Measurements from ENCODE around the gene CASP10.

Gene CASP10

GRCh38 chr2:201215963-201216362 is 33.0 kb downstream of the CASP10 start:
- no peak overlapping the region for H3K4me3 ChIP-seq (ENCODE audit: low read depth, low read length)
- TF ChIP-seq CTCF (IDR thresholded peaks at IDR 0.05; ENCODE audit: low read depth, low read length) = no peak

DNA sequence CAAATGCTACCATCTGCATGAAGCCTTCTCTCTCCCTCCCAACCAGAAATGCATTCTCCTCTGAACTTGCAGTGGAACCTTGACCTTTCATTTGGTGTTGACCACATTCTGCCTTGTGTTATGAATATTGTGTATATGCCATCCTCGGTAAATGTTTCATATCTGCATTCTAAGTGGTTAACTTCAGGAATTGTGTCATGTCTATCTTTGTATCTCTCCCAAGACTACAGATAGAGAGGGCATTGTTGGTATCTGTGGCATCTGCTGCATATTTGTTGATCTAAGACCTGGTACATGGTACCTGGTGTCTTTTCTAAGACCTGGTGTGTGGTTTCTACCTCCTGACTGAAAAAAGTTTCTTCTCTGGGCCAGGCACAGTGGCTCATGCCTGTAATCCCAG is 34.0 kb downstream of the CASP10 start:
- H3K4me3 ChIP-seq (ENCODE audit: low read depth, low read length) = no peak overlapping the region

GRCh38 chr2:201218780-201219179 is 35.8 kb downstream of the CASP10 start:
- TF ChIP-seq CTCF (IDR thresholded peaks at IDR 0.05; ENCODE audit: low read depth, low read length) = no peak
- H3K4me3 ChIP-seq (ENCODE audit: low read depth, low read length) = no peak overlapping the region

More for the DNA sequence above, 34.0 kb downstream of the CASP10 start:
- TF ChIP-seq CTCF (IDR thresholded peaks at IDR 0.05; ENCODE audit: low read depth, low read length) = no peak

DNA sequence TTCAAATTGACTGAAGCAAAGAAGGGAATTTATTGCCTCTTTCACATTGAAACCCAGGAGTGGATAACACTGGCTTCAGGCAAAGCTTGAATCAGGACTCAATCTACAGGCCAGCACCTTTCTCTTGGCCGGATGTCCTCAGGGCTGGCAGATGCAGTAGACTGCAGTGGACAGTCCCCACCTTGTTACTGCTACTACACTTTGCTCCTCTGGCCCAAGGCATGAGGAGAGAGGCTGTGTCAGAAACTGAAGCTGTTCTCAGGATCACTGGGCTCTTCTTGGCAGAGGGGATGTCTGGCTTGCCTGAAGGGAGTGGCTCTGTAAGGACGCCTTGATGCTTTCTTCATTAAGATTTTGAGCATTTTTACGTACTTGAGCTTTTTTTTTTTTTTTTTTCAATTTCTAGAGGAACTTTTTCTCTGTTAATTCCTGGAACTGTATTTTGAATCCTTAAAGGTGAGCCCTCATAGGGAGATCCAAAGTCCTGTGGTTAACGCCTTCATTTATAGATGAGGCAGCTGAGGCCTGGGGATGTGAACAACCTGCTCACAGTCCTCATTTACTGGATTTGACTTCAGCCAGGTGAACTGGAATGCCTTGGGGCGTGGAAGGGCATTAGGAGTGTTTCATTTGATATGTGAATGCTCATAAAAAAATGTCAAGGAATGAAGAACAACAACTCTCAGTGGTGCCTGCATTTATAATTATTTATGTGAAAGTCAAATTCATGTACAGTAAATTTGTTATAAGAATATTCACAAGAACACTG is 36.6 kb downstream of the CASP10 start:
- no peak overlapping the region for H3K4me3 ChIP-seq (ENCODE audit: low read depth, low read length)
- TF ChIP-seq CTCF (IDR thresholded peaks at IDR 0.05; ENCODE audit: low read depth, low read length) = no peak

DNA sequence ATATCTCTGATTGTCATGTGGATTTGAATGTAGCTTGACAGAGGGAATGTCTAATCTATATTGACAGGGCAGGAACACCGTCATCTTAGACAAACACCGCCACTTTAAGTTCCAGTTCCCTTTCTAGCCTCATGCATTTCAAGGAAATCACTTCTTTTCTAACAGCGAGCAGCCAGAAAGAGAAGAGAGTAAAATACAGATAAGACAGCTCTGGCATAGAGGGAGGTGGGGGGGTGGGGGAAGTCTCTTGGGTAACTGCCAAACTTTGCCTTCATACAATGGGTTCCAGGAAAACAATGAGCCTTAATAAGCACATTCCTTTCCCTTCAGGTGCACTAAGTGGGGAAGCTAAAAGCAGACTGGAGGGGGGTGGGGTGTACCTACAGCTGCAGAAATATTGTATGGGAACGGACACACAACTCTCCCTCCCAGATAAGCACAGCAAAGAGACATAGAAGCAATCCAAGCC is 37.2 kb downstream of the CASP10 start:
- no peak overlapping the region for H3K4me3 ChIP-seq (ENCODE audit: low read depth, low read length)
- TF ChIP-seq CTCF (IDR thresholded peaks at IDR 0.05; ENCODE audit: low read depth, low read length) = no peak

DNA sequence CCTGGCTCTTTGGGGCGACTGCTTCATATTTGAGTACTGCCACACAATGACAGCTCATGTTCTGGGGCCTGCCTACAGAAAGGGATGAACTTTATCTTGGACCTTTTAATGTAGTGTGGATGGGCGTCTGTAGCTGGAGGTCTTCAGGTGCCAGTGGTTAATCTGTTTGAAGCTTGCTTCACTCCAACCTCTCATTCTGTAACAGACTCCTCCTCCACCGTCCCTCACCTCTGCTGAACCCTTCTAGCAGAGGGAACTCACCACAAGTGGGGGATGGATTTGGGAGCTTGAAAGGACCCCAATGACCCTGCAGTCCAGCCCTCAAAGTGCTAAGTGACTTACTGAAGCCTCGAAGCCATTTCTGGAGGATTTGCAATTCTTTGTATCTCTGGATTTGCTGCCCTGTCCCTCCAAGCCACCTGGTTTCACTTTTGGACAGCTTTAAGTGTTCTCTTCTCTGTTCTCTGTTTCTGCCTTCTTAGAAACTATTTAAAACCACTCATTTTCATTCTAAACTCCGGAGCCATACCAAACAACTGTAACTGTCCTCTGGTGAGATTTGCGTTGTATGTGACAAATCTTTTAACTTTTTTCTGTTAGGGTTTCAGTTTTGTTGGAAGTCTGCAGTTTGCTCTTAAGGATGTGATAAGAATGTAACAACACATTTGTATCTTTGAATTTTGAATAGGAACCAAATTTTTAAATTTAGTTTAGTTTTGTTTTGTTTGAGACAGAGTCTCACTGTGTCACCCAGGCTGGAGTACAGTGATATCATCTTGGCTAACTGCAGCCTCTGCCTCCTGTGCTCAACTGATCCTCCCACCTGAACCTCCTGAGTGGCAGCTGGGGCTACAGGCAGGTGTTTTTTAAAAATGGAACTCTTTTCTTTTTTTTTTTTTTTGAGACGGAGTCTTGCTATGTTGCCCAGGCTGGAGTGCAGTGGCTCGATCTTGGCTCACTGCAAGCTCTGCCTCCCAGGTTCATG is 40.4 kb downstream of the CASP10 start:
- no peak overlapping the region for H3K4me3 ChIP-seq (ENCODE audit: low read depth, low read length)
- TF ChIP-seq CTCF (IDR thresholded peaks at IDR 0.05; ENCODE audit: low read depth, low read length) = no peak

Data from WI38 (cell line).